Myocyte (in vitro differentiated cells): ENCODE data around the gene ETFRF1. TPM values are rescaled to one million over a fixed set of nuclear protein-coding genes. Genes with fewer than 3 reads are reported as not detected.

Source experiments
- total RNA-seq: library from RNA; depleted of rRNA; stranded (reverse); fragments of >200 nt; gene quantifications from 2 replicates; pipeline ENCODE4 v1.2.3, GENCODE V29; 2014

Gene ETFRF1
- total RNA-seq, 1 donor from 2014 or later = 62.6 TPM

Other genes with a start within 250 kb of the ETFRF1 start
- 70.6 and 98.7 TPM in 2 replicates for gene BCAT1, start 246.1 kb upstream of the ETFRF1 start, total RNA-seq
- gene DNAI7, start 77 bp upstream of the ETFRF1 start, total RNA-seq = 0.19 TPM in 1 of 2 replicates, not detected in the other
- 5.6 and 7.4 TPM in 2 replicates for gene KRAS, start 55.7 kb downstream of the ETFRF1 start, total RNA-seq